Inferior parietal cortex (tissue), 1 donor: Measurements from ENCODE around the gene ELANE.
"Not testable (repeated sequence)": the region's sequence is repeated elsewhere in the genome, so short reads cannot be mapped to it uniquely, and the experiment has no call there.

ENCODE experiments used
- DNase-seq: peaks from one replicate; pipeline ENCODE4 v3.0.0-alpha.2; 2016; ENCODE audit errors: extremely low spot score

ELANE gene

DNA sequence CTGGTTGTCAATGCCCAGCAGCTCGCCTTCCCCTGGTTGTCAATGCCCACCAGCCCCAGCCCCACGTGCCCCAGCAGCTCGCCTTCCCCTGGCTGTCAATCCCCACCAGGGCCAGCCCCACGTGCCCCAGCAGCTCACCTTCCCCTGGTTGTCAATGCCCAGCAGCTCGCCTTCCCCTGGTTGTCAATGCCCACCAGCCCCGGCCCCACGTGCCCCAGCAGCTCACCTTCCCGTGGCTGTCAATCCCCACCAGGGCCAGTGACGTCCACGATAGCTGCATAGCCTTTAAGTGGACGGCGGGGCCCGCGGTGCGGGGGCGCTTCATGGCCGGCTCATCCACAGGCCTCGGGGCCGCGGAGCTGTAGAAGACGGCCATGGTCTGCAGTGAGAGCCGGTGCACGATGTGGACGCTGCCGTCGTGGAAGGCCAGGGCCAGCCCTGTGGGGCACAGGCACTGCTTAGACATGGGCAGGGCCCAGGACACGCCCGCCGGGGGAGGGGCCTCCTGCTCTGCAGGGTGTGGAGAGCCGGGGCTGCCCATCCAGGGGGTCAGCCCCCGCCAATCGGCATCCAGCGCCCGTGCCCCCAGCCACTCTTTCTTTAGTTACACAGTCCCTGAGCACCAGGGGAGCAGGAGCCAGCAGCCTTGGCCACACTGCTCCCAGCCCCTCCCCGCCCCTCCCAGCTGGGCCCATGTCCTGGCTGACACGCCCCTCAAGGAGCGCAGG lies 27.8 kb downstream of the ELANE start:
- DNase-seq = no peak

DNA sequence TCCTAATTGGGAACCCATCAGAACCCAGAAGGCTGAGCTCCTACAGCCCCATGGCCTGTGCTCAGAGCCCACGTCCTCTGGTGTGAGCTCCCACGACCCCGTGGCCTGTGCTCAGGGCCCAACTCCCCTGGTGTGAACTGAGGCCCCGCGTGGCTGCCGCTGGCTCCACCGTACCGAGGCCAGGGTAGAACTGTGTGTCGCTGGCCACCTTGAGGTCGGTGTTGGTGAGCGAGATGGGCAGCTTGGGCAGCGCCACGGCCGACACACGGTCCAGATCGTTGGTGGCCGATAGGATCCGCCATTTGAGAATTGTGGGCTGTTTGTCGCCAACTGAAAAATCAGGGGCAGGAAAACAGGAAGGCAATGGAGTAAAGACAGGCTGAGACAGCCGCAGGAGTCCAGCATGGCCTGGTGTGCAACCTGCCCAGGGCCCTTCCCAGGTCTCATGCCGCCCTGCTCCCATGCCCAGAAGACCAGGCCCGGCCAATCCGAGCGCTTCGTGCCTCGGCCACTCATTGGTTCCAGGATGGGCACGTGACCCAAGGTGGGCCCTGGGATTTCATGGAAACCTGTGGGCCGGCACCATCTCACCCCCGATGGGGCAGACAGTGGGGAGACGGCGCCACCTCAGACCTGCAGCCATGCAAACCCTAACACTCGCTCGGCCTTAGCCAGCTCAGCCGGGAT lies 29.4 kb downstream of the ELANE start:
- DNase-seq = no peak

DNA sequence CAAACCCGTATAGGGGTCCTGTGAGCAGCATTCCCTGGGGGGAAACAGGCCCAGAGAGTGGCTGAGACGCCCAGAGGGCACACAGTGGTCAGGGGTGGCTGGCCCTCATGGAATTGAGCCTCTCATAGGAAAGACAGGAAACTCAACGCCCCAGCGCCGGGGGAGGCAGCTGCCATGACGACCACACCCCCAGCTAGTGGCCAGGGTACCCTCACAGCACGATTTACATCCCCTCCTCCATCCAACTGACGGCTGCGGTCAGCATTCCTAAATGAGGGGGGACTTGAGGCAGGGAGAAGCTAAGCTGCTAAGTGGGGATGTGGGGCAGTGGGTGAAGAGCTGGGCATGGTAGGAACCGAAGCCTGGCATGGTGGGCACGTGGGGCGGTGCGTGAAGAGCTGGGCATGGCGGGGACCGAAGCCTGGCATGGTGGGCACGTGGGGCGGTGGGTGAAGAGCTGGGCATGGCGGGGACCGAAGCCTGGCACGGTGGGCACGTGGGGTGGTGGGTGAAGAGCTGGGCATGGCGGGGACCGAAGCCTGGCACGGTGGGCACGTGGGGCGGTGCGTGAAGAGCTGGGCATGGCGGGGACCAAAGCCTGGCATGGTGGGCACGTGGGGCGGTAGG lies 30.9 kb downstream of the ELANE start:
- no peak for DNase-seq

DNA sequence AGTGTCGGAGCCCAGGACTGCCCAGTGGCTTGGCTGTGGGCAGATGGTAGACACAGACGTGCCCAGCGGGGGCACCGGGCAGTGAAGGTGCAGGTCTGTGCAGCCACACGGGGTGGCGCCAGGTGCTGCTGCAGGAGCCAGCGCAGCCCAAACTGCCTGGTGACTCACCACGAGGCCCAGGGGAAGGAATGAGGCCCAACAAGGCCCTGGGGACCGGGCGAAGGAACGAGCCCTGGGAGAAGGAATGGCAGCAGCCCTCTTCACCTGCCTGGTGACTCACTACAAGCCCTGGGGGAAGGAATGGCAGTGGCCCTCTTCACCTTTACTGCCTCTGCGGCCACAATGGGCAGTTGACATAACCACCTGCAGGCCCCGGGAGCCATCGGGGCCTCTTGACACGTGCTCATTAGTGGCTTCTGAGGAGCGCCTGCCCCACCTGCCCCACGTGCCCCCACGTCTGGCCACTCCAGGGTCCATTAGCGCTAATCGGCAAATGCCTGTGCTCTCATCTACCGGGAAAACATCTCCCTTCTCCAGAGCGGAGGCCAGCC lies 31.6 kb downstream of the ELANE start:
- DNase-seq = no peak

DNA sequence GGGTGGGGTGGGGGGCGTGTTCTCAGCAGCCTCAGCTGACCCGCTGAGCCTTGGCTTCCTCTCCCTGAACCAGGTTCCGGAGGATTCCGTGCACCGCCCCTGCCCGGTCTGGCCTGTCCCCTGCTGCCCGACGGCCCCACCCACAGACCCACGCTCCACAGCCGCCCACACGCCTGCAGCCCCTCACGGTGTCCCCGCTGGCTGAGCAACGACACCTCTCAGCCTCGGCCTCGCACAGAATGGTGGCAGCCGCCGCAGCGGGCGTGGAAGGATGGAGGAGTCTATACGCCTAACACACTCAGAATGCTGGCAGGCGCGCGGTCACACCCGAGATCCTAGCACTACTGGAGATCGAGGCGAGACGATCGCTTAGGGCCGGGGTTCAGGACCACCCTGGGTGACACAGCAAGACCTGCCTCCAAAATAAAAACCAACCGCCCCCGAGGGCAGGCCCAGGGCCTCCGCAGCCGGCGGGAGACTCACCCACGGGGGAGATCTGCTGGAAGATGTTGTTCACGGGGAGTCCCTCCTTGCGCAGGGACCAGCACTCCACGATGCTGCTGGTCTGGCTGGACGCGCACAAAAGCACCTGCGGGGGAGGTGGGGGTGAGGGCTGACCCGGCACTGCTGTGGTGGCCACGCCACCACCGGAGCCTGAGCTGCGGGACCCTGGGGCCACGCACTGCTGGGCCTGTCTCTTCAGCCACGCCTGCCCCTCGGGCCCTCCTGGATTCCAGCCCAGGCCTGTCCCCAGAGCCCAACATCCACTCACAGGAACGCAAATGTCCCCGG lies 32.5 kb downstream of the ELANE start:
- no peak for DNase-seq

DNA sequence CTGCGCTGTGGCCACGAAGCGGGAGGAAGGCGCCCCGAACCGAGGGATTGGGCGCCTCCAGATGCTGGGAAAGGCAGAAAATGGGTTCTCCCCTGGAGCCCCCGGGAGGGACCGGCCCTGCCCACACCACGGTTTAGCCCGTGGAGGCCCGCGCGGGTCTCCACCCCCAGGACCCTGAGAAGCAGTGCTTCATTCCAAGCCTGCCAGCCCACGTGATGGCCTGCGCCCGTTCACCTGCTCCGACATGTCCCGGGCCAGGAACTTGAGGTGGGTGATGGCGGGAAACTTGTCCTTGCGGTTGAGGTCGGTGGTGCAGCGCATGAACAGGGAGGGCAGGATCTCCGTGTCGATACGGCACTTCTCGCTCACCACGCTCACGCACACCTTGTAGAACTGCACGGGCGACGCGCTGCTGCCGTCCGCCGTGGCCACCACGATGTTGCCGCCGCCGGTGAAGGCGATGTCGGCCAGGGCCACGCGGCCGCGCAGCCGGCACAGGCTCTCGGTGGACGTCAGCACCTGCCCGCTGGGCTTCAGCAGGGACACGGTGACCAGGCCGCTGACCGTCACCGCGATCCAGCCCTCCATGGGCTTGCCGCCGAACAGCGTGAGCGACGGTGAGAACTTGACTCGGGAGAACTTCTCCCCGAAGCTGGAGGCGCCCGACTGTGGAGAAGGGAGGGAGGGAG lies 33.6 kb downstream of the ELANE start:
- no peak for DNase-seq

DNA sequence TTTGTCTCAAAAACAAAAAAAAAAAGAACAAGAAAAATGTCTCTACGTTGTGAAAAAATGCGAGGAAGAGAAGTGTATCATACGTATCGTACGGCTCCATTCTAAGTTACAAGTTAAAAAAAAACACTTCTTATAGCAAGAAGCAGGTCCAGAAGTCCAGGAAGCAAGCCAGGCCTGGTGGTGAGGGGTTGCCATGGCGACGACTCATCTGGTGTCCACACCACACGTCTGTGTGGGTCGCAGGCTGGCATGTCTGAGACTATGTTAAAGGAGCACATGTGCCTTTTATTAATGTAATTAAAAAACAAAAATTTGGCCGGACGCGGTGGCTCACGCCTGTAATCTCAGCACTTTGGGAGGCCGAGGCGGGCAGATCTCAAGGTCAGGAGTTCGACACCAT lies 35.0 kb downstream of the ELANE start:
- DNase-seq = peak; percentile 36

DNA sequence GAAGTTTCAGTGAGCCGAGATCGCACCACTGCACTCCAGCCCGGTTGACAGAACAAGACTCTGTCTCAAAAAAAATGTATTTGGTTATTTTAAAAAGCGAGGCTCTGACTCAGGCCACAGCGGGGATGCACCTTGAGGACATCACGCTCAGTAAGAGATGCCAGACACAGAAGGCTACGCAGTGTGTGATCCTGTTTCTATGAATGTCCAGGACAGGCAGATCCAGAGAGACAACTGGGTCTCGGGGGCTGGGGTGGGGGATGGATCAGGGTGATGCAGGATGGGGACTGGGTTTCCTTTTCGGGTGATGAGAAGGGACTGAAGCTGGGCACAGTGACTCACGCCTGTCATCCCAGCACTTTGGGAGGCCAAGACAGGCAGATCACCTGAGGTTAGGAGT lies 35.5 kb downstream of the ELANE start:
- DNase-seq = no peak

DNA sequence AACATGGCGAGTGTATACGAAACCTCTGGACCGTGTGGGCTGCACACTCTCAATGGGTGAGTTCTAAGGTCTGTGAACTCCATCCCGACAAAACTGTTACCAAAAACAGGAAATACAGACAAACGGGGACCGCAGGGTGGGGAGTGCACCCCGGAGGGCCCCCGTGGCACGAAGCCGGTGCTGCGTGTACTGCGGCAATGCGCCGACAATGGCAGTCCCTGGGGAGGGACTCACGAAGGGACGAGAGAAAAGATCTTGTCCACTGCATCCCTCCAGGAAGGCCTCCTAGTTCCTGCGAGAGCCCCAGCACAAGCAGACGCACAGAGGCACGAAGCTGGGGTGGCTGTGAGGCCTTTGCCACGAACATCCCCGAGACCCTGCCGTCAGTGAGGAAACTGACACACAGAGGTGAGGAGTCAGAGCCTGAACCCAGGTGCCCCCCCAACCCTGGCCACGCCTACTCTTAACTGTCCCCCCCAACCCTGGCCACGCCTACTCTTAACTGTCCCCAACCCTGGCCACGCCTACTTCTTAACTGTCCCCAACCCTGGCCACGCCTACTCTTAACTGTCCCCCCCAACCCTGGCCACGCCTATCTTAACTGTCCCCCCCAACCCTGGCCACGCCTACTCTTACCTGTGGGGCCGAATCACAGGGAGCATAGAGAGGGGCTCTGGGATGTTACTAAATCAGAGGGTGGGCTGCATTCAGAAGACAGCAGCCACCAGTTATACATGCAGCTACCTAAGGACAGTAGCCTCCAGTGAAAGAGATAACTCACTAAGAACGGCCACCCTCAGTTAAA lies 36.7 kb downstream of the ELANE start:
- no peak for DNase-seq

DNA sequence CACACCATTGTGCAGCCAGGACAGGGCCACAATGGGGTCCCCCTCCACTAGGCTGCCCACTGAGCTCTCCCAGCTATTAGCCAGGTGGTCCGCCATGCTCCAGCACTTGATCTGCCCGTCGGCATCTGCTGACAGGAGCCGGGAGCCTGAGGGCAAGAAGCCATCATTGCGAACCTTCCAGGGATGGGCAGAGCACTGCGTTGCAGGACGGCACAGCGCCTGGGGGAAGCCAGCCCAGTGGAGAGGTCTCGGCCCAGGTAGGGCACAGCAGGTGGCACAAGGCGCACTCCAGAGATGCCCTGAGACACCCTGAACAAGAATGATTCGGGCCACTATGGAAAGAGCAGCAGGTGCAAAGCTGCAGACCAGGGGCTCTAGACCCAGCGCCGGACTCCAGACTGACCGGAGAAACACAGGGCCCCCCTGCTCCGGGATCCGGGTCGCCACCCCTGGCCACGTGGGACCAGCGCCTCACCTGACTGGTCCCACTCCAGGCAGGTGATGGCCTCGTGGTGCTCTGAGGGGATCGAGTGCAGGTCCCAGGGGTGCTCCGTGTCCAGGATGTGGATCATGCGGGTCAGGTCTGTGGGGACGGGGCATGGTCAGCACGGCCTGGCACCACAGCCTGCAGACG lies 37.7 kb downstream of the ELANE start:
- no peak for DNase-seq

DNA sequence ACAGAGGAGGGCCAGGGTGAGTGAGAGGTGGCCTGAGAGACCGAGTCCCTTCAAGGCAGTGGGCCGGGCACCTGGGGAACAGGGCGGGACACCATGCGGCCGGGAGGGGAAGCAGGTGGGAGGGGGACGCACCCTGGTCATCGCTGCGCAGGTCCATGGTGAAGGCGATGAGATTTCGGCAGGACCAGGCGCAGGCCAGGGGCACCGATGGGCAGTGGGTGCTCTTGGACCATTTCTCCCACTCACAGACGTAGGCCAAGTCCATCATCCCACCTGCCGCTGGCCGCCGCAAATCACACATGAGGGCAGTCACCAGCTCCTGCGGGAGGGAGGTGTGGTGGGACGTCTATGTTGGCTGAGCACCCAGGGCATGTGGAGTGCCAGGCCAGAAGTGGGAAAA lies 38.7 kb downstream of the ELANE start:
- DNase-seq = no peak

DNA sequence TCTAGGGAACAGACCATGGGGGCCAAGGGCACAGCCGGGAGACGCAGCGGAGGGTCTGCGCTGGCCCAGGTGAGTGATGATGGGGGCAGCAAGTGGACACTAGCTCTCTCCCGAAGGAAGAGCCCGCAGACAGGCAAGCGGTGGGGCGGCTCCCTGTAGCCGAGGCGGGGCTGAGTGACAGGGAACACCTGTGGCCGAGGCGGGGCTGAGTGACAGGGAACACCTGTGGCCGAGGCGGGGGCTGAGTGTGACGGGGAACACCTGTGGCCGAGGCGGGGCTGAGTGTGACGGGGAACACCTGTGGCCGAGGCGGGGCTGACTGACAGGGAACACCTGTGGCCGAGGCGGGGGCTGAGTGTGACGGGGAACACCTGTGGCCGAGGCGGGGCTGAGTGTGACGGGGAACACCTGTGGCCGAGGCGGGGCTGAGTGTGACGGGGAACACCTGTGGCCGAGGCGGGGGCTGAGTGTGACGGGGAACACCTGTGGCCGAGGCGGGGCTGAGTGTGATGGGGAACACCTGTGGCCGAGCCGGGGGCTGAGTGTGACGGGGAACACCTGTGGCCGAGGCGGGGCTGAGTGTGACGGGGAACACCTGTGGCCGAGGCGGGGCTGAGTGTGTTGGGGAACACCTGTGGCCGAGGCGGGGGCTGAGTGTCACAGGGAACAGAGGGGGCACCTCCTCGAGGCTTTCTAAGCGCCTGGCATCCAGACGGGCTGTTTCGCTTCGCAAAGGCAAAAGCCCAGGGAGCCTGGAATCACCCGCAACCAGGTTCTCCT lies 39.5 kb downstream of the ELANE start:
- not testable (repeated sequence) for DNase-seq

DNA sequence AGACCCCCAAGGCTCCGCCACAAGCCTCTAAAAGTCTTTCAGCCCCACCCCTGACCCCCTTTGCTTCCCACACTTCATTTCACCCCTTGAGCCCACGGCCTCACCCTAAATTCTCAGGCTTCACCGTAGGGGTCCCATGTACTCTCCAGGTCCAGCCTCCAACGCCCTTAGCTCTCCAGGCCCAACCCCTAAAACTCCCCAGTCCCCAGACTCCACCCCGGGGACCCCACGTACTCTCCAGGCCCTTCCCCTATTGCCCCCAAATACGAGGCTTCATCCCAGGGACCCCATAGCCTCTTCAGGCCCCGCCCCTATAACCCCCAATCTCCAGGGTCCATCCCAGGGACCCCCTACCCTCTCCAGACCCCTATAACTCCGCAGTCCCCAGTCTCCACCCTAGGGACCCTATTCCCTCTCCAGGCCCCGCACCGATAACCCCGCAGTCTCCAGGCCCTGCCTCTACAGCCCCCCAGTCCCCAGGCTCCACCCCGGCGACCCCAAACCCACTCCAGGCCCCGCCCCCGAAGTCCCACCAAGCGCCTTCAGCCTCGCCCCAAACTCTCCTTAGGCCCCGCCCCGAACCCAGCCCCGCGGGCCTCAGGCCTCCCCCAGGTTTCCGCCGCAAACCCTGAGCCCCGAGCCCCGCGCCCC lies 40.3 kb downstream of the ELANE start:
- no peak for DNase-seq

DNA sequence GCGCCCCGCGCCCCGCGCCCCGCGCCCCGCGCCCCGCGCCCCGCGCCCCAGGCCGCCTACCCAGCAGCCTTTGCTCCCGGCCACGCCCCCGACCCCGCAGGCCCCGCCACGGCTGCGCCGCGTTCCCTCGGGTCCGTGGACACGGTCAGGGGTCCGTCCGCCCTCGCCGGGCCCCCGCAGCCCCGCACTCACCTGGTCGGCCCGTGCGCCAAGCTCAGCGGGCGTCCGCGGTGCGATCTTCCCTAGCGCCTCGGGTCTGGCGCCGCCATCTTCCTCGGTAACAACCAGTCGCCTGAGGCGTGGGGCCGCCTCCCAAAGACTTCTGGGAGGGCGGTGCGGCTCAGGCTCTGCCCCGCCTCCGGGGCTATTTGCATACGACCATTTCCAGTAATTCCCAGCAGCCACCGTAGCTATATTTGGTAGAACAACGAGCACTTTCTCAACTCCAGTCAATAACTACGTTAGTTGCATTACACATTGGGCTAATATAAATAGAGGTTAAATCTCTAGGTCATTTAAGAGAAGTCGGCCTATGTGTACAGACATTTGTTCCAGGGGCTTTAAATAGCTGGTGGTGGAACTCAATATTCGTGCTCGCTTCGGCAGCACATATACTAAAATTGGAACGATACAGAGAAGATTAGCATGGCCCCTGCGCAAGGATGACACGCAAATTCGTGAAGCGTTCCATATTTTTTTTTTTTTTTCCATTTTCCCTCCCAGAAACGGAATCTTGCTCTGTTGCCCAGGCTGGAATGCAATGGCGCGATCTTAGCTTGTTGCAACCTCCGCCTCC lies 41.0 kb downstream of the ELANE start, which contains the start of the genes MED16 and RNU6-9:
Gene MED16, minus strand, starts transcription at position 294 of the 796 bp plus-strand sequence. CDS start 2,056 bp downstream, outside the sequence.
Gene RNU6-9, plus strand, starts transcription at position 591 of the 796 bp plus-strand sequence.
- DNase-seq = peak; percentile 95

DNA sequence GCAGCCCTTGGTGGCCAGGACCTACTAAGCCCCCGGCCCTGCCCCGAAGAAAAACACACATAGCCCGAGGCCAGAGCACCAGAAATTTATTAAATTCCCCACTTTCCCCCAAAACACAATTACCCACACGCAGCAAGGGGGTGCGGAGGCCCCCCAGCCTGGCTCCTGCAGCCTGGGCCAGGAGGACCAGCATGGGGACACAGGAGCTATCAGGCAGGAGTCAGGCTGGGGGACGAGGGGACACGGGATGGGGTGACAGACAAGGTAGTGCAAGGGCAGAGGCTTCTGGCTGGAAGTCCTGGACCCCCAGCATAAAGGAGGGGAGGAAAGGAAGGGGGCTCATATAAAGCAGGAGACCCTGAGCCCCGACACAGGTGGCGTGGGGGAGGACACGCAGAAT lies 44.3 kb downstream of the ELANE start:
- no peak for DNase-seq

DNA sequence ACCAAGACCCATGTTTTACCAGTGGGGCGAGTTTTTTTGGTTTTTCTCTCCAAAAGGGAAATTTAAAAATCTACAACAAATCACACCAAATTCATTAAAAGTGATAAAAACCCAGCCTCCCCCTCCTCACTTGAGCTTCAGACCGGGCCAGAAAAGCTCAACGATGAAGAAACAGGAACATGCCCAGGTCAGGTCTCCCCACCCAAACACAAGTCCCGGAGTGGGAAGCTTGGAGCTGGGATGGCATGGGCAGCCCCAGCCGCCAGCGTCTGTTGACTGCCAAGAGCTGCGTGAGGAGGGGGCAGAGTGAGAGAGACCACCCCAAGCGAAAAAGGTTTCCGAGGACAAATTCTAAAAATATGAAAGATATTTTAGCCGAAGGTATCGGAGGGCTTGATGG lies 44.9 kb downstream of the ELANE start:
- no peak for DNase-seq

DNA sequence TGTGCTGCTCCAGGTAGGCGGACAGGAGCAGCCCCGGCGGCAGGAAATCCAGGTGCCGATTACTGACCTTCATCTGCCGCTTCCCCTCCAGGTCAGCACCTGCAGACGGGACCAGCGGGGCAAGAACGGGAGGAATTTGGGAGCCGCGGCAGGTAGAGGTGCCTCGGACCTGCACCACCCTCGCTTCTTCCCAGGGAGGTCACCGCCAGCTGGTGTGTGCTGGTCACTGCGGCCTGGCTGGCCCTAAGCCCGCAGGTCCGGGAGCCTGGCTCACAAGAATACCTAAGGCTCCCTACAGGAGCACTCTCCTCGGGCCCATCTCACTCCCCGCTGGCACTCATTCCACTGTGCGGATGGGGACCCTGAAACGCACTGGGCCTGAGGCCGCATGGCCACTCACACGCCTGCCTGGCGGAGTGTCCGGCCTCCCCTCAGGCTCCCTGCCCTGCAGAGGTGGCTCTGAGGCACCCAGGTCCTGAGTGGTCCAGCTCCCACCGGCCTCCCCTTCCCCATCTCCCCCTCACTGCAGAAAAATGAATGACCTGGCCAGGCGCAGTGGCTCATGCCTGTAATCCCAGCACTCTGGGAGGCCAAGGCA lies 45.4 kb downstream of the ELANE start:
- no peak for DNase-seq
